HG02571 (cell line): Measurements from ENCODE around the gene RYR2.
"Not testable (repeated sequence)": the region's sequence is repeated elsewhere in the genome, so short reads cannot be mapped to it uniquely, and the experiment has no call there.

Source experiments
- ATAC-seq: cut with Tn5 transposase; IDR thresholded peaks from one replicate; pipeline ENCODE4 v1.9.1; 2021; ENCODE audit warnings: mild to moderate bottlenecking, moderate library complexity; ENCODE audit not compliant: unreplicated experiment

Gene RYR2

DNA sequence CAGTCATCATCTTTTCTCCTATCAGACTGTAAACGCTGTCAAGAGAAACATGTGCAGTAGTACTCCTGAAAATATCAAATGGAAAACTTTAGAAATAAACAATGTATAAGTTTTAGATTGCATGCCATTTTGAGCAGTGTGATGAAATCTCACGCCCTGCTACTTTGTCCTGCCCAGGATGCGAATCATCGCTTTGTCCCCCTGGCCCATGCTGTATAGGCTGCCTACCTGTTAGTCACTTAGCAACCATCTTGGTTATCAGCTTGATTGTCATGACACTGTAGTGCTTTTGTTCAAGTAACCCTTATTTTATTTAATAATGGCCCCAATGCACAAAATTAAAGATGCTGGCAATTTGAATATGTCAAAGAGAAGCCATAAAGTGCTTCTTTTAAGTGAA is 485.8 kb downstream of the RYR2 start:
- ATAC-seq: no peak

DNA sequence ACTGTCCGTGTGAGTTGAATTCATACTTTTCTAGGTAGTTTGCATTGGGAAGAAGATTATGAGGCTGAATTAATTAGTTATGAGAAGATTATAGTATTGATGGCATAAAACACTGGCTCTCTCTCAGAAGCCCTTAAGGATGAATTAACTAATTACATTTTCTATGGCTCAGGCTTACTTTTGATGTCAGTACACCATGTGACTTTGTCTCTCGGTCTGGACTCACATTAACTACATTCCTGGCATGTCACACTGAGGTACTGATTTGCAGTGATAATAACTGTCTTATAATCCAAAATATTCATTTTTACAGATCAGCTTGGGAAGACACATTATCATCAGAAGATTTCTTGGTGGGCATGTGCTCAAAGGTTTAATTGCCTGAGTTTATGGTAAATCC is 486.6 kb downstream of the RYR2 start:
- ATAC-seq: no peak

DNA sequence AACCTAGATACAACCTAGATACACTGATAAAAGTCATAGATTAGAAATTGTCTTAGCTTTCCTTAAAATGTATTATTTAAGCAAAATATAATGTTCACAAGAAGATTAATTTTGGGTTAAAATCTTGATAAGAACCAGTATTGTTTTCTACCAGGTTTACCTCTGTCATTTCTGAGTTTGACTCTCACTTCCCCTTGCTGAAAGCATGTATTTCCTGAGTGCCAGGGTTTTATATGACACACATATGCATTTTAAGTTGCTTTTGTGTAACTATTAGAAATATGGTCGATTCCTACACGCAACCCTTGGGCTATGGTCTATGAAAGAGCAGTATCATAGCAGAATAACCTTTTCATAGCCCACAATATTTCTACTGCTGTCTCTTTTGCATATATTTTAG is 497.1 kb downstream of the RYR2 start:
- no peak for ATAC-seq

- no peak for ATAC-seq
Observed at GRCh38 chr1:237542525-237543418, 500.8 kb downstream of the RYR2 start.

DNA sequence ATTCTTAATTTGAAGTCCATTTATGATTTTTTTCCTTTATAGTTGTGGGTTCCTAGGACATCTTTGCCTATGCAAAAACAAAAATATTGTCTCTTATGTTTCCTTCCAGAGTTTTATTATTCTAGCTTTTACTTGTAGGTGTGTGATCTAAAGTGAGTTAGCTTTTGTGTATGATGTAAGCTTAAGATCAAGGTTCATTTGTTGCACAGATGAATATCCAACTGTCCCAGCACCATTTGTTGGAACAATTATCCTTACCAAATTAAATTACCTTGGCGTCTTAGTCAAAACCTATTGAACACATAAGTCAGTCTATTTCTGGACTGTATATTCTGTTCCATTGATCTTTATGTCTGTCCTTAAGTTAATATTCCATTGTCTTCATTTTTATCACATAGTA is 511.1 kb downstream of the RYR2 start:
- no peak for ATAC-seq

GRCh38 chr1:237556911-237557310 is 514.9 kb downstream of the RYR2 start:
- ATAC-seq: no peak

DNA sequence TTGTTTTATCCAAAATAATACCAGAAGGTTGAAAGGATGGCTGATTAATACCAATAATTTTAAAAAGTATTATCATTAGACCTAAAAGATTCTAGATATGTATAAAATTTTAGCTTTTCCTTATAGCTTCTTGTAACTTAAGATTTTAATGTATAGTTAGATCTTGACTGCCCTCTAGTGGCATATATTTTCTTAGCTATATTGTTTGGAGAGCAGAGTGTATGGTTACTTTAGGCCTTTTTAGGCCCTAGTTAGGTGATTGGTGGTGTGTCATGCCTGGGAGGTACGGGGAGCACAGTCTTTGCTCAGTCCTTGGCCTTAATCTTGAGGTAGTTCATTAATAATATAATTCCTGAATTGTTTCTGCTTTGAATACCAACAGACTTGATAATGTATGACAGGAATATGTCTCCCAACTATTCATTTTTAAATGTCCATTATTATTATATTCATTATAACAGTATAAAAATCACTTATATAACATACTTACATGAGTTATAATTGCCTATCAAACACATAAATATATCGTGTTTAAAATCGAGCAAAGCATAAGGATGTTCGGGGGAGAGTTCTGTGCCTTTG is 520.3 kb downstream of the RYR2 start:
- ATAC-seq: no peak

GRCh38 chr1:237565236-237565635 is 523.3 kb downstream of the RYR2 start:
- no peak for ATAC-seq

DNA sequence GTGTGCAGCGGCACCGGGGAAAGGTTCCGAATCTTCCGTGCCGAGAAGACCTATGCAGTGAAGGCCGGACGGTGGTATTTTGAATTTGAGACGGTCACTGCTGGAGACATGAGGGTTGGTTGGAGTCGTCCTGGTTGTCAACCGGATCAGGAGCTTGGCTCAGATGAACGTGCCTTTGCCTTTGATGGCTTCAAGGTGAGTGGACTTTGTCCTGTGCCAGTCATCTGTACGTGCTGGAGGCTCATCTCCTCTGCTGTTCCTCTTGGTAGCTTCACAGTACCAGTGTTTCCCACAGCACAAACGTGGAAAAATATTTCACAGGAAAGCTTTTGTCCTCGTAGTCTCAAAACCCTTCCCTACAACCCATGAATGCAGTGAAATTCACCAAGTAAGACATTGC is 524.6 kb downstream of the RYR2 start:
- ATAC-seq: no peak

- ATAC-seq: no peak
Observed at GRCh38 chr1:237568955-237569354, 527.0 kb downstream of the RYR2 start.

DNA sequence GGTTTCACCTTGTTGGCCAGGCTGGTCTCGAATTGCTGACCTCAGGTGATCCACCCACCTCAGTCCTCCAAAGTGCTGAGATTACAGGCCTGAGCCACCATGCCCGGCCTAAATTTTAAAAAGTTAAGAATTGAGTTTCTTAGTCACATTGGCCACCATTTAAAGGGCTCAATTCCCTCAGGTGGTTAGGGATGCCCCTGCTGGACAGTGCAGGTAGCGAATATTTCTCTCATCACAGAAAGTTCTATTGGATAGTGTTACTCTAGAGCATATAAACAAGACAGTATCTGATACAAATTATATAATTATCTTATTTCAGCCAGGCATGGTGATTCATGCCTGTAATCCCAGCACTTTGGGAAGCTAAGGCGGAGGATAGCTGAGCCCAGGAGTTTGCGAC is 528.5 kb downstream of the RYR2 start:
- ATAC-seq: no peak

DNA sequence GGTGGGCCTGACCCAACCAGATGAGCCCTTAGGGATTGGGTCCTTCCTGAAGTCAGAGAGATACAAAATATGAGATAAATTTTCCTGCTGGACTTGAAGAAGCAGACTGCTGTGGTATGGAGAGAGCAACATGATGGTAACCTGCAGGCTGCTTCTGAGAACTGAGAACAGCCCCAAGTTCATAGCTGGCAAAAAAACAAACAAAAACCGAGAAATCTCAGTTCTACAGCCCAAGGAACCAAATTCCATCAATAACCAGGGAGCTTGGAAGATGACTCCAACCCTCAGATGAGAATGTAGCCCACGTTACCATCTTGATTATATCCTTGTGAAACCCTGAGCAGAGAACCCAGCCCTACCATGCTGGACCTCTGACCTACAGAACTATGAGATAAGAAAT is 532.6 kb downstream of the RYR2 start:
- ATAC-seq: no peak

GRCh38 chr1:237578540-237578939 is 536.6 kb downstream of the RYR2 start:
- no peak for ATAC-seq

DNA sequence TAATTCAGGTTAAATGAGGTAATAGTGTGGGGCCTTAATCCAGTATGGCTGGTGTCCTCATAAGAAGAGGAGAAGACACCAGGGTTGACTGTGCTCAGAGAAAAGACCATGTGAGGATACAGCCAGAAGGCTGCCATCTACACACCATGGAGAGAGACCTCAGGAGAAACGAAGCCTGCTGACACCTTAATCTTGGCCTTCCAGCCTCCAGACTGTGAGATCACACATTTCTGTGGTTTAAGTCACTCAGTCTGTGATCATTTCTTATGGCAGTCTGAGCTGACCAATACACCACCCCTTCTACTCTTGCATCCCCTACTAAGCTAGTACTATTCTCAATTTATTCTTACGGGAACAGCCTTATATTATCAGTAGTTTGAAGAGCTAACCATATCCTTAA is 538.7 kb downstream of the RYR2 start:
- no peak for ATAC-seq

- ATAC-seq: no peak
Observed at GRCh38 chr1:237583270-237583669, 541.3 kb downstream of the RYR2 start.

- ATAC-seq: no peak
Observed at GRCh38 chr1:237583756-237584155, 541.8 kb downstream of the RYR2 start.

- no peak for ATAC-seq
Observed at GRCh38 chr1:237590386-237590785, 548.4 kb downstream of the RYR2 start.

DNA sequence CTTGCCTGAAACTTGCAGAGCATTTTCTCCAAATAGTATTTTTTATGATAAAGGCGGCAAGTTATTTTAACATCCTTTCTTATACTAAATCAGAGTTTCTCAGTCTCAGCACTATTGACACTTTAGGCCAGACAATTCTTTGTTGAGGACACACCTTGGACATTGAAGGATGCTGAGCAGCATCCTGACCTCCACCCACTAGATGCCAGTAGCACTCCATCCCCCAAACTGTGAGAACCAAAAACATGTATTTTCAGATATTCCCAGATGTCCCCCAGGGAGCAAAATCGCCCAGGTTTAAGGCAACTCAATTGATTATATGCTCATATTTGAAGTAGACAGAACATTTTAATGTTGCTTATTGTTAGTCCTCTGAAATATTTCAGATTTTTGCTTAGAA is 549.4 kb downstream of the RYR2 start:
- ATAC-seq: no peak

- not testable (repeated sequence) for ATAC-seq
Observed at GRCh38 chr1:237603036-237603568, 561.1 kb downstream of the RYR2 start.

- no peak for ATAC-seq
Observed at GRCh38 chr1:237608433-237608832, 566.4 kb downstream of the RYR2 start.

DNA sequence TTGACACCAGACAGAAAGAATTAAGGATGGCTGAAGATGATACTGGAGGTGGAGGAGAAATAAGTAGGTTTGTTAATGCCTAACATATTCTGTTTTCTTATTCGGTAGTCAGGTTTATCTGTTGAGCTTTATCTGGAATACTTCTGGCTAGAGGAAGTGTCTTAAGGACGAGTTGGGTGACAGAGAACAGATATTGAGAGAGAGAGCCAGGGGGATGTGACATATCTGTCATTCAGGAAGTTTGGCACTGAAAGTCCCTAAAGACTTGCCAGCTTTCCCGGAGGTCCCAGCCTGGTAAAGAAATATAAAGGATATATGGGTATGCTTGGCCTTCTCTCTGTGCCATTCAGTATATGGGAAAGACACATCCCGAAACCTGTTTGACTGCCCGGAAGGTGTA is 568.2 kb downstream of the RYR2 start:
- ATAC-seq: no peak

DNA sequence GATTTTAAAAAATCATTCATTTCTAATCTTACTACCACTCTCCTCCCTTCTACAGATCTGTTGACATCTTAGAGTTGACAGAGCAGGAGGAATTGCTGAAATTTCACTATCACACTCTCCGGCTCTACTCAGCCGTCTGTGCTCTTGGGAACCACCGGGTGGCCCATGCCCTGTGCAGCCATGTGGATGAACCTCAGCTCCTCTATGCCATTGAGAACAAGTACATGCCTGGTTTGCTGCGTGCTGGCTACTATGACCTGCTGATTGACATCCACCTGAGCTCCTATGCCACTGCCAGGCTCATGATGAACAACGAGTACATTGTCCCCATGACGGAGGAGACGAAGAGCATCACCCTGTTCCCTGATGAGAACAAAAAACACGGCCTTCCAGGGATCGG is 572.0 kb downstream of the RYR2 start:
- ATAC-seq: no peak
